ENCODE data around the gene CSF3R.

Gene CSF3R

GRCh38 chr1:36522461-36523229, 39.9 kb upstream of the CSF3R start:
- Histone ChIP-seq H3K36me3 (ENCODE audit: low read depth) (no peaks in the 10 kb centered on the region), H3K4me1 (ENCODE audit: insufficient read depth, poor library complexity, severe bottlenecking) (no peaks in the 10 kb centered on the region), H3K4me3 (ENCODE audit: severe bottlenecking) (no peak overlapping the region), H3K9me3 (ENCODE audit: severe bottlenecking) (no peaks in the 10 kb centered on the region), H3K27me3 (ENCODE audit: insufficient read depth, poor library complexity, severe bottlenecking) (no peaks in the 10 kb centered on the region), H3K27ac (ENCODE audit: poor library complexity, severe bottlenecking) (no peak overlapping the region)
- TF ChIP-seq, protein P1, sequence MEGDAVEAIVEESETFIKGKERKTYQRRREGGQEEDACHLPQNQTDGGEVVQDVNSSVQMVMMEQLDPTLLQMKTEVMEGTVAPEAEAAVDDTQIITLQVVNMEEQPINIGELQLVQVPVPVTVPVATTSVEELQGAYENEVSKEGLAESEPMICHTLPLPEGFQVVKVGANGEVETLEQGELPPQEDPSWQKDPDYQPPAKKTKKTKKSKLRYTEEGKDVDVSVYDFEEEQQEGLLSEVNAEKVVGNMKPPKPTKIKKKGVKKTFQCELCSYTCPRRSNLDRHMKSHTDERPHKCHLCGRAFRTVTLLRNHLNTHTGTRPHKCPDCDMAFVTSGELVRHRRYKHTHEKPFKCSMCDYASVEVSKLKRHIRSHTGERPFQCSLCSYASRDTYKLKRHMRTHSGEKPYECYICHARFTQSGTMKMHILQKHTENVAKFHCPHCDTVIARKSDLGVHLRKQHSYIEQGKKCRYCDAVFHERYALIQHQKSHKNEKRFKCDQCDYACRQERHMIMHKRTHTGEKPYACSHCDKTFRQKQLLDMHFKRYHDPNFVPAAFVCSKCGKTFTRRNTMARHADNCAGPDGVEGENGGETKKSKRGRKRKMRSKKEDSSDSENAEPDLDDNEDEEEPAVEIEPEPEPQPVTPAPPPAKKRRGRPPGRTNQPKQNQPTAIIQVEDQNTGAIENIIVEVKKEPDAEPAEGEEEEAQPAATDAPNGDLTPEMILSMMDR (IDR thresholded peaks at IDR 0.05; ENCODE audit: poor library complexity, severe bottlenecking): no peak
- DNase-seq (ENCODE audit: low spot score): no peak
- ATAC-seq (ENCODE audit: low read depth): no peak

DNA sequence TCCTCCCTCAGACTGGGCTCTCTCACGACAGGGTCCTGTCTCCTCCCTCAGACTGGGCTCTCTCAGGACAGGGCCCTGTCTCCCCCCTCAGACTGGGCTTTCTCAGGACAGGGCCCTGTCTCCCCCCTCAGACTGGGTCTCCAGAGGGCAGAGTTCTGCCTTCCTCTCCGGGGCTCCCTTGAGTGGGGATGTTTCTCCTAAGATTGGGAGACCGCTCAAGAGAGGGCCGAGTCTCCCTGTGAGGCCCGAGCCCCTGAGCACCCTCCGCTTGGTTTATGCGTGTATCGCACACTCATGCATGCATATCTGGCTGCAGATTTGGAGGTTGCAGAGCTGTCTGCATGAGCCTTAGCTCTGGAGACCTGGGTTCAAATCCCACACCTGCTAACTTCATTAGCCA, 39.3 kb upstream of the CSF3R start:
- TF ChIP-seq, protein P1 (IDR thresholded peaks at IDR 0.05; ENCODE audit: poor library complexity, severe bottlenecking): no peak
- no peak for DNase-seq (ENCODE audit: low spot score)
- no peaks in the 10 kb centered on the region for H3K36me3 ChIP-seq (ENCODE audit: low read depth)
- H3K4me3 ChIP-seq (ENCODE audit: severe bottlenecking): no peak overlapping the region
- no peak for ATAC-seq (ENCODE audit: low read depth)
- H3K27ac ChIP-seq (ENCODE audit: poor library complexity, severe bottlenecking): no peak overlapping the region
- no peaks in the 10 kb centered on the region for H3K4me1 ChIP-seq (ENCODE audit: insufficient read depth, poor library complexity, severe bottlenecking)
- no peaks in the 10 kb centered on the region for H3K9me3 ChIP-seq (ENCODE audit: severe bottlenecking)
- H3K27me3 ChIP-seq (ENCODE audit: insufficient read depth, poor library complexity, severe bottlenecking): no peaks in the 10 kb centered on the region

DNA sequence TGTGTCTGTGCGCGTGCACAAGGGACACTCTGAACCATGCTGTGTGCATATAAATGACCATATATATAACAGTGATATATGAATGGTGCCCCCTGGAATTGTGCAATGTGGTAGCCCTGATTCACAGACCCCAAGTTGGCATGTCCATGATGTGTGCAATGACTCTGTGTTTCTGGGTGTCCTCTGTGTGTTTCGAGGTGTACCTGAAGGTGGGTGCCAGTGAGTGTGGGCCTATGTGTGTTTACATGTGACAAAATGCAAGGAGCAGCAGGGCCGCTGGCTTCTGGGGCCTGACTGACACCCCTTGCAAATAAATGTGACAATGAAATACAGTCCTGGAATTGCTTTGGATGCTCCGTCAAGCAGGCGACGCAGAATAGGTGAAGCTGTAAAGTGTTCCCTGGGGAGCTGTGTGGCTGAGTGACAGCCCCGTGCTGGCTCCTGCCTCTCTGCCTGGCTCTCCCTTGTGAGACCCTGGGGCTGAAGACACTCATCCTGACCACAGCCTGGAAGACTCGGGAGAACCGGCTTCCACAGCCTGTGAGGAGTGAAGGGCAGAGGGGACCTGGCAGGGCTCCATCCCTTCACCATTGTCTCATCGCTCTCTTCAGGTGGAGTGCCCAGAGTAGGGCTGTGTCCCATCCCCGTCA, 38.2 kb upstream of the CSF3R start:
- DNase-seq (ENCODE audit: low spot score): no peak
- no peak for ATAC-seq (ENCODE audit: low read depth)
- H3K27me3 ChIP-seq (ENCODE audit: insufficient read depth, poor library complexity, severe bottlenecking): no peaks in the 10 kb centered on the region
- H3K4me3 ChIP-seq (ENCODE audit: severe bottlenecking): no peak overlapping the region
- H3K9me3 ChIP-seq (ENCODE audit: severe bottlenecking): no peaks in the 10 kb centered on the region
- TF ChIP-seq, protein P1 (IDR thresholded peaks at IDR 0.05; ENCODE audit: poor library complexity, severe bottlenecking): no peak
- no peaks in the 10 kb centered on the region for H3K36me3 ChIP-seq (ENCODE audit: low read depth)
- H3K27ac ChIP-seq (ENCODE audit: poor library complexity, severe bottlenecking): no peak overlapping the region
- H3K4me1 ChIP-seq (ENCODE audit: insufficient read depth, poor library complexity, severe bottlenecking): no peaks in the 10 kb centered on the region

DNA sequence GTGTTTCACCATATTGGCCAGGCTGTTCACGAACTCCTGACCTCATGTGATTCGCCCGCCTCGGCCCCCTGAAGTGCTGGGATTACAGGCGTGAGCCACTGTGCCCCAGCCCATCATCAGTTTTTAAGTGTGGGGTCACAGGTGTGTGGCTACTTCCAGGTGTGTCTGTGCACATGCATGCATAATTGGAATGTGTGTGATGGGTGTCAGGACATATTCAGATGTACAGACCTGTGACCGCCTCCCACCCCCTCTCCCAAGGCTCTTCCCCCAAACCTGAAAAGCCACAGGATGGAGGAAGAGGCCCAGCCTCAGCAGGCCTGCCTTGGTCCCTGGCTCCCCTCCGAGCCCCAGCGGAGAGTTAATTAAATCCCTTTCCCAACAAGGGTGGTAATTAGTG, 37.3 kb upstream of the CSF3R start:
- no peaks in the 10 kb centered on the region for H3K27me3 ChIP-seq (ENCODE audit: insufficient read depth, poor library complexity, severe bottlenecking)
- H3K27ac ChIP-seq (ENCODE audit: poor library complexity, severe bottlenecking): no peak overlapping the region
- ATAC-seq (ENCODE audit: low read depth) (no peak), DNase-seq (ENCODE audit: low spot score) (no peak)
- no peaks in the 10 kb centered on the region for H3K4me1 ChIP-seq (ENCODE audit: insufficient read depth, poor library complexity, severe bottlenecking)
- no peak overlapping the region for H3K4me3 ChIP-seq (ENCODE audit: severe bottlenecking)
- TF ChIP-seq, protein P1 (IDR thresholded peaks at IDR 0.05; ENCODE audit: poor library complexity, severe bottlenecking): no peak
- H3K9me3 ChIP-seq (ENCODE audit: severe bottlenecking): no peaks in the 10 kb centered on the region
- no peaks in the 10 kb centered on the region for H3K36me3 ChIP-seq (ENCODE audit: low read depth)
